Retina (tissue), 1 donor: Measurements from ENCODE around the gene TPK1.

Source experiments
- DNase-seq: peaks from one replicate; pipeline ENCODE4 v3.0.0-alpha.2; 2016

The TPK1 gene

DNA sequence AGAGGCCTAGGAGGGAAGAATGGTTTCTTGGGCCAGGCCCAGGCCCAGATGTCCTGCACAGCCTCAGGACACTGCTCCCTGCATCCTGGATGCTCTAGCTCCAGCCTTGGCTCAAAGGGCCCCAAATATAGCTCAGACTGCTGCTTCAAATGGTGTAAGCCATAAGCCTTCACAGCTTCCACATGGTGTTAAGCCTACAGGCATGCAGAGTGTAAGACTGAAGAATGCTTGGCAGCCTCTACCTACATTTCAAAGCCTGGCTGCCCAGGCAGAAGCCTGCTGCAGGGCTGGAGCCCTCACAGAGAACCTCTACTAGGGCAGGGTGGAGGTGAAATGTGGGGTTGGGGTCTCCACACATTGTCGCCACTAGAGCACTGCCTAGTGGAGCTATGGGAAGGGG lies 118.1 kb downstream of the TPK1 start:
- no peak for DNase-seq

DNA sequence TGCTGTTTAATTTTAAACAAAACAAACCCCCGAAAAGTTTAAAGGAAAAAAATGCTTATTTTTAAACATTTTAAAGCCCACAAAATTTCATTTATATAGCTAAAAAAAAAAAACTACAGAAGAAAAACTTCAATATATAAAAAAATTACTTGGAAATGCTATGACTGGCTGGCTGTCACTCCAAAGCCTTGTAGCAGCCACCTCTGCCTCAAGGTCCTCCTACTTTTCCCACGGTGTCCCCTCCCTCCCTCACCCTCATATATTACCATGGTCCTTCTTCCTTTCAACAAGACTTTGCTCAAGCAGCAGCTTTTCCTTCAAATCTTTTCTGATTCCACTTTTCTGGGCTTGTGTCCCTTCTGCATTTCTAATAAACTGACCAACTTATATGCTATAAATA lies 122.0 kb downstream of the TPK1 start:
- no peak for DNase-seq

DNA sequence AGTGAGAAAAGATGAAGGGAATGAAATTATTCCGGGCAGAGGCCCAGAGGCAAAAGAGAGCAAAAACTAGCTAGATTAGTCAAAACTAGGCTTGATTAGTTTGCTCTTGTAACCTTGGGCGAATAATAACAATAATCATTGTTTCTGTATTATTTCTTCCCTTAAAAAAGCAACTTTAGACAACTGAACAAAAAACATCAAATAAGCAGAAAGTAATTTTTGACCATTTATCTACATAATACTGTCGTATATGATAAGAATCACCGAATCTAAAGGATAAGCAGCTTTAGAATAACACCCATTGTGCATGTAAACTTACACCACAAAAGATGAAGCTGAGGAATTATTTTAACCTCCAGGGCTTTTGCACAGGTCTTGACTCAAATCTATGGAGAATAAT lies 125.1 kb downstream of the TPK1 start:
- DNase-seq = no peak

DNA sequence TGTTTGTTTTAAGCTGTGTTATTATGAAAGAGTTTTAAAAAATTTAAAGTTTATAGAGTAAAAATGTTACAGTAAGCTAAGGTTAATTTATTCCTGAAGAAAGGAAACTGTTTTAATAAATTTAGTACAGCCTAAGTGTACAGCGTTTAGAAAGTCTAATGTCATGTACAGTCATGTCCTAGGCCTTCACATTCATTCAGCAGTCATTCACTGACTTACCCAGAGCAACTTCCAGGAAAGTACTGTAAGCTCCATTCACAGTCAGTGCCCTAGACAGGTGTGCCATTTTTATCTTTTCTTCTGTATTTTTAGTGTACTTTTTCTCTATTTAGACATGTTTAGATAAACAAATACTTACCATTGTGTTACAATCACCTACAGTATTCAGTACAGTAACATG lies 126.8 kb downstream of the TPK1 start:
- DNase-seq = no peak

DNA sequence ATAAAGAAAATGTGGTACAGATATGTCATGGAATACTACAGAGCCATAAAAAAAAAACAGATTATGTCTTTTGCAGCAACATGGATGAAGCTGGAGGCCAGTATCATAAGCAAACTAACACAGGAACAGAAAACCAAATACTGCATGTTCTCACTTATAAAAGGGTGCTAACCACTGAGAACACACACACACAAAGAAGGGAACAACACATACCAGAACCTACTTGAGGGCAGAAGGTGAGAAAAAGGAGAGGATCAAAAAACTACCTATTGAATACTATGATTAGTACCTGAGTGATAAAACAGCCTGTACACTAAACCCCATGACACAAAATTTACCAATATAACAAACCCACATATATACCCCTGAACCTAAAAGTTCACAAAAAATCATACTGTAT lies 144.6 kb downstream of the TPK1 start:
- DNase-seq = no peak

DNA sequence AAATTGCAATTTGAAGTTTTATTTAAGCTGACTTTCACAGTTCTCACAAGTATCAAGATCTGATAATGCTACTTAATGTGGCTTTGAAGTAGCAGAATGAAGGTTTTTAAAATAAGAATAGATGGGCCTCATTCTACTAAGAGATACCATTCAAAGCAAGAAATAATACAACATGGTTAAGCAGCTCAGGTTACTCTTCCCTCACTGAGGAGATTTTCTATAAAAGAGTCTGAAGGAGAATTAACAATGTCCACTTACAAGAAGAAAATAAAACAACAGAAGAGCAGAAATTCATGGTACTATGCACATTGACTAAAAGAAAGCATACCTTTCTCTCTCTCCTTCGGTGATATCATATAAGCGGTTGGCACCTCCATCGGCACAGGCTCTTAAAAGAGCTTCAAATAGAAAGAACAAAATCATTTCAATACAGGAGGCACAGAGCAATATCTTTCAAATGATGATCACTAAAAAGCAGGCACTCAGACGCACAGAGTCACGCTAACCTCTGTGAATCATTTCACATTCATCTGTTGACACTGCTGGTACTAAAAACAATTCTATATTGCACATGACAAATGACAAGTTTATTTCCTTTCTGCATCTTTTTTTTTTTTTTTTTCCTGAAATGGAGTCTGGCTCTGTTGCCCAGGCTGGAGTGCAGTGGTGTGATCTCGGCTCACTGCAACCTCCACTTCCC lies 153.1 kb downstream of the TPK1 start:
- no peak for DNase-seq

DNA sequence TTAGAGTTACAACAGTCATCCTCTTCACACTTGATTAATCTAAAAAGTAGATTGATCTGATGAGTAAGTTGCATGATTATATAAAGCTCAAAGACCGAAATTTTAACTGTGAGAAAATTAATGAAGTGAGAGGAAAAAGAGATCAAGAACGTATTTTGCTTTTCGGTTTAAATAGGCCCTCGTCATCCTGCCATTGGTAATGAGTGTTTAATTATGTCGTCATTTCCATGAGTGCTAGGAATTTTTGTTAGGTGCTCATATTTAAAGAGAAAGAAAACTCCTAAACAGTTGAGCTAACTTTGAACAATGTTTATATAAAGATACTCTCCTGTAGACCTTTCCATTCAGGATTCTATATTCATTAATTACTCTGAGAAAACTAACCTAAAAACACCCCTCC lies 159.4 kb downstream of the TPK1 start:
- DNase-seq = no peak

DNA sequence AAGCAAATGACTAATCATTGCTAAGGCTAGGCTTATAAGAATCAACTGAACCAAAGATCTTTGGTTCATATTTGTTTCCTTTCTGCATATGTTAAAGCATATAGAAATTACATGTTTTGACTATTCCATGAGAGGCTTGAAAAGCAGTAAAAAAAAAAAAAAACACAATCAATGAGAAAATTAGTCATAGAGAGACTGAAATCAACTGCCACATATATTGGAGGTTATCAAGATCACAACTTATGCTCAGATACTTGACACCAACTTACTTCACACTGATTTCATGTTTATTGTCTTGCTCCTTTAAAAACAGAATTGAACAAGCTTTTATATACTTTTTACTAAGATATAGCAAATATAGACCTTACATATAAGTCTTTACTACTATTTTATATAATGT lies 161.3 kb downstream of the TPK1 start:
- DNase-seq = no peak

DNA sequence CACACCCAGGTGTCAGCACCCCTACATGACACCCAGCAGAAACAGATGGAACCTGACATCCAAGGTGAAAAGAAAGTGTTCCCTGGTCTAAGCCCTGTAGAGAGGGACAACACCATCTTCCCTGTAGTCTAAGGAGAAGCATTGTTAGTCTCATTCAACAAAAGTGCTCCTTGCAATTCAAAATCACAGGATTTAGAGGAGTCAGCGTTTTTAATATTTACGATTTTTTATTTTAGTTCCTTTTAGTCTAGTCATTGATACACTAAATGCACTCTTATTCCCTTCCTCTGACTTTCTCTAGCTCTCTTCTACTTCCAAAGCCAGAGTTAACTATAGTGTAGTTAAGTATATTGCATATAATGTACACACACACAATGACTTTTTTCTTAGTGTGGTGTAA lies 163.0 kb downstream of the TPK1 start:
- no peak for DNase-seq

DNA sequence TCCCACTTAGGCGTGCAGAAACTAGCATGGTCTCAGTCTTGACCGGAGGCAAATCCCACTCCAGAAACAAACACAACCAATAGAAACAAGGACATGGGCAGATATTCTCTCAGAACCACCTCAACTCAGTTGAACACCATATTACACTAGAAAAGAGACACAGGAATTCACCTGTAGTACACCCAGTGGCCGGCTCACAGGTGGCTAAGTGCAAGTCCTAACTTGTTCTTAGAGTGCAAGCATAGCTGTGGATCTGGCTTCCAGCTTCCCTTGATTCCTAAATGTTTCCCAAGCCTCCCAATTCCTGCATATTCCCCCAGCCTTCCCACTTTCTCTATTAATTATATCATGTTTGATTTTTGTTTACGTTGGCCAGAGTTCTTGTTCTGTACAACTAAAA lies 164.4 kb downstream of the TPK1 start:
- no peak for DNase-seq

DNA sequence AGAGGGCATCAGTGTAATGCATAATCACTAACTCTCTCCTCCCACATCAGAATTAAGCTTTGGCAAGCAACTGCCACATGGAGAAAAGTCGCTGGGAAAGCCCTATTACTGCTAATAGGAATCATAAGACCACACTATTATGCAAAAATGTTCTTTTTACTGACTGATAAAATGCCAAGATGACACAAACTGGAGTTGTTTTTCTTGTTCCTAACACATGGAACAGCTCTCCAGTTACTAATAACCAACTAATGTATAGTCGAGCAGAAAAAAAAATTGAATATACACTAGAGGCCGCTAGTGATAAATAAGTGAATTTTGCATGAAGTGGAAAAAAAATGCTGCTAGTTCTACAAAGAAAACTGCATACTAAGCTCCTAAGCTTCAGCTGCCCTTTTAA lies 165.6 kb downstream of the TPK1 start:
- peak; percentile 14 for DNase-seq

DNA sequence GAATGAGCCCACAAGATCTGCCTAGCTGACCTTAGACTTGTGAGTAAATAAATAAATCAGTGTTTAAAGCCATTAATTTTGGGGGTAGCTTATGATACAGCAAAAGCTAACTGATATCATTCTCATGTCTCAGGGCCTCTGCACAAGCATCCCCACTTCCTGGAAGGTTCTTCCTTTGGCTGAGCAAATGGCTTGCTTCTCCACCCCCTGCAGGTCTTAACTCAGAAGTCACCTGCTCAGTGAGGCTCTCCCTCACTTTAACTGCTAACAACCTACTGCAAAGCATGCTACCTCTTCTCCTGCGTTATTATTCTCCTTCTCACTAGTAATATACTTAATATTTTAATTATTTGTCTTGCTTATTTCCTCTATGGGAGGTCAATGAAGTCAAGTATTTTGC lies 167.3 kb downstream of the TPK1 start:
- no peak for DNase-seq

DNA sequence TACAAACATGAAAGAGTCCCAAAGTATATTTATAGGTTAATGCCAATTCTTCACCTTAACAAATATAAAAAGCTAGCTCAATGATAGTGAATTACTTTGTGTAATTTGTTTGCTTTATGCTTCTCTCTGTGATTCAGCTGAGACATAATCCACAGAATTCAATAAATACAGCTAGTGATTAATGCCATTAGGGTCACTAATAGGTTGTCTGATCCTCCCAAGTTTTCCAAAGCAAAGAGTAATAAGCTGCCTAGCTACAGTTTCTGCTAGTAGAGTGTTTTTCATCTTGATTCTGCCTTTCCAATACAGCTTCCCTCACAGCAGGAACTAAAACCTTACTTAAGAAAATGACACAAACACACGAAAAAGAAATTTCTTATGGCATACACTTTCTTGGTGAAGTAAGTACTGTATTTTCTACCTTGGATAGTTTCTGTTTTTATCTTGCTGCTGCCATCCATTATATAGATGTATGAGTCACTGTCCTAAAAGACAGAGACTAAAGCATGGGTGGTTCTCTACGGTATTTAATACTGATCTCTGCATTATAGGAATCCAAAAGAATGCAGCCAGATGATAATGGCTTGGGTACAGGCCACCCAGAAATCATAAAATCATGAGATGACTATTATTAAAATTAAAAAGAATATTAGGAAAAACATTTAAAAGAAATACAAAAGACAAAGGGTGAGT lies 170.0 kb downstream of the TPK1 start:
- DNase-seq = no peak

DNA sequence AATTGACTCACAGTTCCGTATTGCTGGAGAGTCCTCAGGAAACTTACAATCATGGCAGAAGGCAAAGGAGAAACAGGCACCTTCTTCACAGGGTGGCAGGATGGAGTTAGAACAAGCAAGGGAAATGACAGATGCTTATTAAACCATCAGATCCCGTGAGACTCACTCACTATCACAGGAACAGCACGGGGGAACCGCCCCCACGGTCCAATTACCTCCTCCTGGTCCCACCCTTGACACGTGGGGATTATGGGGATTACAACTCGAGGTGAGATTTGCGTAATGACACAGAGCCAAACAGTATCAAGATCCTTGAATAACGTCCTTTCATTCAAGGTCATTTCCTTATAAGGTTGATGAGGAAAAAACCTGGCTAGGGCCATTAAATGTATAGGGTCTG lies 176.6 kb downstream of the TPK1 start:
- no peak for DNase-seq

DNA sequence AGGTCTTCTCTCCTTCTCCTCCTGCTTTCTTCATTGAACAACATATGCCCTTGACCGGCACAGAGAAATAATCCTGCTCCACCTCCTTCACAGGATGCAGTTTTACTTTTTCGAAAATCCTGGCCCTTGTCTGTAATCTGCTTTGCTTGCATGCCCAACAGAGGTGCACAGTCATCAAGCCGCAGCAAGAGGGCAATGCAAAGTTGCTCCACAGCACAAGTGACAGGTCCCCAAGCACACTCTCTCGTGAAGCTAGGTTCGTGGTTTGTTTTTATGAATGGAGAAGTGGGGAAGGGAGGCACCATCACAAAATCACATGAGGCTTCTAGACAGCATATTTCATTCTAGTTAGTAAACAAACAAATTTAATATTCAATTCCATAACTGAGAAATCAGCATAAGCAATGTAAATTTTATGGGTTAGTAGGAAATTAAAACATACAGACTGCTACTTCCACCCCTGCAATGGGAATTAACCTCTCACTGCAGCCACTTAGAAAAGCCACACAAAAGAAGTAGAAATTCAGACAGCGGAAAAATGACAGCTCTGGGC lies 178.8 kb downstream of the TPK1 start:
- no peak for DNase-seq

DNA sequence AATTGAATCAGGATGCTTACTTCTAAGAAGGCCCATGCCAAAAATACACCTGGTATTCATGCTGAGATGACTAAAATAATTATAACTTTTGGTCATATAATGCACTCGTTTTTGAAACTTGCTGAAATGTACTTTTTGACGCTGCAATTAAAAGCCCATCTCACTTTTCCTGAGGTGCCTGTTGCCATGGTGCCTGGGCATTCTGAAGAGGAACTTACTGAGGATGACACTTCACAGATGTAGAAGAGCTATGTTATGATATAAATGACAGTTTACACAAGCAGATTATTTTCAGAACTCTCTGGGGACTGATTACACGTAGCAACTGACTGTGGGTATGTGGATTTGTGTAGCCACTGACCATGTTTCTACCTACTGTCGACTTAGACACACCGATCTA lies 182.4 kb downstream of the TPK1 start:
- DNase-seq = no peak

DNA sequence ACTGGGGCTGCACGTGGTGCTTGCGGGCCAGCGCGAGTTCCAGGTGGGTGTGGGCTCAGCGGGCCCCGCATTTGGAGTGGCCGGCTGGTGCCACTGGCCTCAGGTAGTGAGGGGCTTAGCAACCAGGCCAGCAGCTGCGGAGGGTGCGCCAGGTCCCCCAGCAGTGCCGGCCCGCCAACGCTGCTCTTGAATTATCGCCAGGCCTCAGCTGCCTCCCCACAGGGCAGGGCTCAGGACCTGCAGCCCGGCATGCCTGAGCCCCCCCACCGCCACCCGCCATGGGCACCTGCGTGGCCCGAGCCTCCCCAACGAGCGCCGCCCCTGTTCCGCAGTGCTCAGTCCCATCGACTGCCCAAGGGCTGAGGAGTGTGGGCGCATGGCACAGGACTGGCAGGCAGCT lies 185.4 kb downstream of the TPK1 start:
- DNase-seq = no peak

DNA sequence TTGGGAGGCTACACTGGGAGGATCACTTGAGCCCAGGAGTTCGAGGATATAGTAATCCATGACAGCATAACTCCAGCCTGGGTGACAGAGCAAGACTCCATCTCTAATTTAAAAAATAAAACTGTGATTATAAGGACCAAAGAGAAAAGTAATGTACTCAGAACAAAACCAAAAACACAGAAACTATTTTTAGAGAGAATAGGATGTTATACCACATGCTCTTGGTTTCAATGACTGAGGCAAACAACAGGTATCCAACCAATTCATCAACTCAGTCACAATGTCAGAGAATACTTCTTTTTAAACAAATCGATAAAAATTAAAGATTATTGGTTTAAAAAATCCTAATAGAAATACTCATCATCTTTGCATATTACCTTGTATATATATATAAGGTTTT lies 186.7 kb downstream of the TPK1 start:
- no peak for DNase-seq

DNA sequence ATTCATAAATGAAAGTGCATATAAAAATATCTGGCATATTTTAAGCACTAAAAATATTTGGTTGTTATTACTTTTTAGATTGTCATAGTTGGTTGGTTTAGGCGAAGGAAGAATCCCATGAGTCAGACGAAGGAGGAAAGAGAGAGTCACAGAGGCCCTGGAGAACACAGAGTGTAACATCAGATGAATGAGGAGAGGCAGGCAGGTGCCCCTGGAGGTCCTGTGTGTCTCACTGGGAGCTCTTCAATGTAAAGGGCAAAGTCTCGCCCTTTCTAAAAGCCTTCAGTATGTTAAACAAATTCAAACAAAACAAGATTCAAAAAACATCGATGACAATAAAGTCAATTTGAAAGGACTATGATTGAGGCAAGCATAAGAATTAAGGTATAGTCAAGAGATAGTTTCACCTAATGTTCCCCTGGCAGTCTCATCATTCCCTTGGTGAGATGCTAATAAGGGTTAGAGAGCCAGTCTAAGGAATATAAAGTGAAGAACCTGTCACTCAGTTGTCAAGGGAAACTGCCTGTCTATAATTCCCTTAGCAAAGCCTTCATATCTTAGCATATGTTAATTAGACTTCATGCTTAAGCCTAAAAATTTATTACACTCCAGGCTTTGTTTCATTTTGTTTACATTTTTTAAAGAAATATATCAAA lies 194.3 kb downstream of the TPK1 start:
- DNase-seq = no peak

DNA sequence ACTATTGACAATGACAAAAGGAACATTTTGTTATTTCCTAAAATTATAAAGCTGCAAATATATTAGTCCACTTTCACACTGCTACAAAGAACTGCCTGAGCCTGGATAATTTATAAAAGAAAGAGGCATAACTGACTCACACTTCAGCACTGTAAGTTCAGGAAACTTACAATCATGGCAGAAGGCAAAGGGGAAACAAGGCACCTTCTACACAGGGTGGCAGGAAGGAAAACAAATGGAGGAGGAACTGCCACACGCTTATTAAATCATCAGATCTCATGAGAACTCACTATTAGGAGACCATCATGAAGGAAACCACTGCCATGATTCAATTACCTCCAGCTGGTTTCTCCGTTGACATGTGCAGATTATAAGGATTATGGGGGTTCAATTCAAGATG lies 203.1 kb downstream of the TPK1 start:
- DNase-seq = no peak

DNA sequence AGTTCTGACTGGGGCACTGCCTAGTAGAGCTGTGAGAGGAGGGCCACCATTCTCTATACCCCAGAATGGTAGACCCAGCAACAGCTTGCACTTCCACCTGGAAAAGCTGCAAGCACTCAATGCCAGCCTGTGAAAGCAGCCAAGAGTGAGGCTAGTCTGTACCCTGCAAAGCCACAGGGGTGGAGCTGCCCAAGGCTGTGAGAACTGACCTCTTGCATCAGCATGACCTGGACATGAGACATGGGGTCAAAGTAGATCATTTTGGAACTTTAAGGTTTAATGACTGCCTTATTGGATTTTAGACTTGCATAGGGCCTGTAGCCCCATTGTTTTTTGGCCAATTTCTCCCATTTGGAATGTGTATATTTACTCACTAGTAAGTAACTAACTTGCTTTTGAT lies 206.3 kb downstream of the TPK1 start:
- DNase-seq = no peak

DNA sequence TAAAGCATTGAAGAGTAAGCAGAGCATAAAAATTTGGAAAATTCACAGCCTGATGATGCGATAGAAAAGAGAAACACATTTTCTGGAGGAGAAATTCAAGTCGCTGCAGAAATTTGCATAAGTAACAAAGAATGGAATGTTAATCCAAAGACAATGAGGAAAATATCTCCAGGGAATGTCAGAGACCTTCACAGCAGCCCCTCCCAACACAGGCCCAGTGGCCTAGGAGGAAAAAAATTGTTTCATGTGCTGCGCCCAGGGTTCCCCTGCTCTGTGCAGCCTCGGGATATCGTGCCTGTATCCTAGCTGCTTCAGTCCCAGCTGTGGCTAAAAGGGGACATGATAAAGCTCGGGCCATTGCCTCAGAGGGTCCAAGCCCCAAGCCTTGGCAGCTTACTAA lies 206.8 kb downstream of the TPK1 start:
- DNase-seq = no peak

DNA sequence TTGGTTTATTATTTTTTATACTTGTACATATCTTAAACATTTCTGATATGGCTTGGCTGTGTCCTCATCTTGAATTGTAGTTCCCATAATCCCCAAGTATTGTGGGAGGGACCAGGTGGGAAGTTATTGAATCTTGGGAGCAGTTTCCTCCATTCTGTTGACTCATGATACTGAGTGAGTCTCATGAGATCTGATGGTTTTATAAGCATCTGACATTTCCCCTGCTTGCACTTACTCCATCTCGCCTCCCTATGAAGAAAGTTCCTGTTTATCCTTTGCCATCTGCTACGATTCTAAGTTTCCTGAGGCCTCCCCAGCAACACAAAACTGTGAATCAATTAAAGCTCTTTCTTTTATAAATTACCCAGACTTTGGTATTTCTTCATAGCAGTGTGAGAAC lies 207.7 kb downstream of the TPK1 start:
- DNase-seq = no peak

DNA sequence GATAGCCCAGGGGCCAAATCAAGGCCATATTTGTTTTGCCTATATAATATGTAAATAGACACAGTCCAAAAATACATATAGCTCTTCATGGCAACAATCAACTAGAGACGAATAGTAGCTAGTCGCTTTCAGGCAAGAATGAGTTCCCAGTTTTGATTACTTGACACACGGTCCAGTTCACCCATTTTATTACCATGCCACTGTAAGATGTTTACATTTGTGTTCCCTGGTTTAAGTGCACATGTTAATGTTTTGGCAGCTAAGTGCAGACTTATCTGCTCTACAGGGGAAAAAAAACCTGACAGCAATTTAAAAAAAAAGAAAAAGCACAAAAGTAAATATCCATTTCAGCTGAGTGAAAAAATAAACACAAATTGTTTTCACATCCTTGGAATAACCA lies 213.1 kb downstream of the TPK1 start:
- DNase-seq = no peak
